Neural cell (in vitro differentiated cells): ENCODE results near the gene PPCDC. TPM values are rescaled to one million over a fixed set of nuclear protein-coding genes. Genes with fewer than 3 reads are reported as not detected.

Experiments
- H2AFZ ChIP-seq: fragments of 200-600, 300-800 bp; sonication (generic), shearing (Covaris generic); 2 replicates; pipeline ENCODE4 v1.6.0; 2014; ENCODE audit warnings: low read depth, mild to moderate bottlenecking, antibody characterized with exemption, low read length, moderate library complexity
- H3F3A ChIP-seq: fragments of 200-600 bp; shearing (Covaris generic); 2 replicates; pipeline ENCODE4 v1.6.1; 2016; ENCODE audit warnings: mild to moderate bottlenecking, moderate library complexity, mixed read lengths, antibody characterized with exemption, low read length; ENCODE audit not compliant: insufficient read depth, poor library complexity, severe bottlenecking
- H3K27ac ChIP-seq: fragments of 200-600, 300-800 bp; sonication (generic), shearing (Covaris generic); 2 replicates; pipeline ENCODE4 v1.5.1; 2014; ENCODE audit warnings: mild to moderate bottlenecking, low read length, moderate library complexity
- H3K27me3 ChIP-seq: fragments of 300-800, 200-600 bp; sonication (generic), shearing (Covaris generic); 2 replicates; pipeline ENCODE4 v1.6.0; 2014; ENCODE audit warnings: mild to moderate bottlenecking, low read depth, low read length, moderate library complexity; ENCODE audit not compliant: insufficient read depth
- H3K36me3 ChIP-seq: fragments of 300-800, 200-600 bp; sonication (generic), shearing (Covaris generic); 2 replicates; pipeline ENCODE4 v1.5.1; 2014; ENCODE audit warnings: mild to moderate bottlenecking, antibody characterized with exemption, low read length, moderate library complexity; ENCODE audit not compliant: insufficient read depth
- H3K4me2 ChIP-seq: fragments of 300-800, 200-600 bp; sonication (generic), shearing (Covaris generic); 2 replicates; pipeline ENCODE4 v1.6.0; 2014; ENCODE audit warnings: mild to moderate bottlenecking, low read length
- H3K4me3 ChIP-seq: fragments of 300-800, 200-600 bp; sonication (generic), shearing (Covaris generic); 2 replicates; pipeline ENCODE4 v1.5.1; 2014; ENCODE audit warnings: mild to moderate bottlenecking, low read length, moderate library complexity
- H3K79me2 ChIP-seq: fragments of 200-600 bp; shearing (Covaris generic); replicated peaks from 2 replicates; pipeline ENCODE4 v1.6.0; 2014; ENCODE audit warnings: mild to moderate bottlenecking, low read length, moderate library complexity; ENCODE audit not compliant: insufficient read depth
- H3K9ac ChIP-seq: fragments of 300-800, 200-600 bp; sonication (generic), shearing (Covaris generic); 2 replicates; pipeline ENCODE4 v1.6.1; 2016; ENCODE audit warnings: mild to moderate bottlenecking, low read length, mixed read lengths
- H3K9me2 ChIP-seq: fragments of 200-600 bp; shearing (Covaris generic); 2 replicates; pipeline ENCODE4 v1.6.1; 2016; ENCODE audit warnings: mild to moderate bottlenecking, low read length, mixed read lengths; ENCODE audit not compliant: insufficient read depth
- H3K9me3 ChIP-seq: fragments of 200-600, 300-800 bp; sonication (generic), shearing (Covaris generic); 2 replicates; pipeline ENCODE4 v1.6.1; 2016; ENCODE audit warnings: mild to moderate bottlenecking, mixed run types, low read length, moderate library complexity, mixed read lengths
- H4K20me1 ChIP-seq: fragments of 200-600 bp; shearing (Covaris generic); 2 replicates; pipeline ENCODE4 v1.6.1; 2016; ENCODE audit warnings: mild to moderate bottlenecking, mixed run types; ENCODE audit not compliant: insufficient read depth
- EP300 ChIP-seq: fragments of 450-650 bp; conservative IDR thresholded peaks from 2 replicates; pipeline ENCODE4 v1.6.1; 2014; ENCODE audit warnings: antibody characterized with exemption, mild to moderate bottlenecking, moderate library complexity; ENCODE audit not compliant: poor library complexity, severe bottlenecking
- EZH2 ChIP-seq: fragments of 200-600, 300-800 bp; shearing (Covaris generic), sonication (generic); IDR thresholded peaks from 2 replicates; pipeline ENCODE4 v1.6.1; 2014; ENCODE audit warnings: antibody characterized with exemption, low read length, borderline replicate concordance, mild to moderate bottlenecking; ENCODE audit not compliant: insufficient read depth, poor library complexity, severe bottlenecking
- MXI1 ChIP-seq: fragments of 450-650 bp; conservative IDR thresholded peaks from 2 replicates; pipeline ENCODE4 v1.6.1; 2014; ENCODE audit warnings: antibody characterized with exemption, mild to moderate bottlenecking; ENCODE audit not compliant: poor library complexity, severe bottlenecking
- POLR2AphosphoS5 ChIP-seq: IDR thresholded peaks from 2 replicates; pipeline ENCODE4 v1.6.1; 2012
- RAD21 ChIP-seq: fragments of 450-650 bp; conservative IDR thresholded peaks from 2 replicates; pipeline ENCODE4 v1.6.1; 2014; ENCODE audit warnings: antibody characterized with exemption, mild to moderate bottlenecking, moderate library complexity
- REST ChIP-seq: IDR thresholded peaks from 2 replicates; pipeline ENCODE4 v1.6.1; 2012; ENCODE audit warnings: borderline replicate concordance
- SMC3 ChIP-seq: fragments of 450-650 bp; conservative IDR thresholded peaks from 2 replicates; pipeline ENCODE4 v1.6.1; 2014; ENCODE audit warnings: antibody characterized with exemption, mild to moderate bottlenecking, moderate library complexity; ENCODE audit not compliant: poor library complexity
- TAF1 ChIP-seq: IDR thresholded peaks from 2 replicates; pipeline ENCODE4 v1.6.1; 2012; ENCODE audit warnings: low read depth
- polyA plus RNA-seq: library from polyadenylated mRNA; depleted of rRNA; stranded (reverse); fragments of >200 nt; gene quantifications from 2 replicates; pipeline ENCODE4 v1.2.3, GENCODE V29; 2014
- TF ChIP-seq, protein P1 (sequence below): fragments of 450-650 bp; IDR thresholded peaks from 2 replicates; pipeline ENCODE4 v1.5.1; 2014; ENCODE audit warnings: antibody characterized with exemption, mild to moderate bottlenecking, moderate library complexity; ENCODE audit not compliant: poor library complexity, severe bottlenecking

The PPCDC gene
- polyA plus RNA-seq, 1 donor from 2014 or later, result 13.6 TPM

GRCh38 chr15:75097939-75098338 is 74.5 kb downstream of the PPCDC start:
- Histone ChIP-seq H3K79me2 (no peaks in the 10 kb centered on the region), H3K4me2 (no peak overlapping the region), H3K27me3 (no peaks in the 10 kb centered on the region), H3K9me3 (no peaks in the 10 kb centered on the region), H3K9ac (no peak overlapping the region), H3K27ac (no peak overlapping the region), H4K20me1 (no peaks in the 10 kb centered on the region), H3K4me3 (no peak overlapping the region), H3F3A (no peaks in the 10 kb centered on the region), H3K9me2 (no peaks in the 10 kb centered on the region), H3K36me3 (no peaks in the 10 kb centered on the region), H2AFZ (no peak overlapping the region)
- TF ChIP-seq POLR2AphosphoS5, result no peak
- TF ChIP-seq MXI1, result no peak
- no peak for TF ChIP-seq TAF1
- no peak for TF ChIP-seq SMC3
- TF ChIP-seq RAD21, result no peak
- no peak for TF ChIP-seq EP300
- no peak for TF ChIP-seq EZH2
- TF ChIP-seq, protein P1, sequence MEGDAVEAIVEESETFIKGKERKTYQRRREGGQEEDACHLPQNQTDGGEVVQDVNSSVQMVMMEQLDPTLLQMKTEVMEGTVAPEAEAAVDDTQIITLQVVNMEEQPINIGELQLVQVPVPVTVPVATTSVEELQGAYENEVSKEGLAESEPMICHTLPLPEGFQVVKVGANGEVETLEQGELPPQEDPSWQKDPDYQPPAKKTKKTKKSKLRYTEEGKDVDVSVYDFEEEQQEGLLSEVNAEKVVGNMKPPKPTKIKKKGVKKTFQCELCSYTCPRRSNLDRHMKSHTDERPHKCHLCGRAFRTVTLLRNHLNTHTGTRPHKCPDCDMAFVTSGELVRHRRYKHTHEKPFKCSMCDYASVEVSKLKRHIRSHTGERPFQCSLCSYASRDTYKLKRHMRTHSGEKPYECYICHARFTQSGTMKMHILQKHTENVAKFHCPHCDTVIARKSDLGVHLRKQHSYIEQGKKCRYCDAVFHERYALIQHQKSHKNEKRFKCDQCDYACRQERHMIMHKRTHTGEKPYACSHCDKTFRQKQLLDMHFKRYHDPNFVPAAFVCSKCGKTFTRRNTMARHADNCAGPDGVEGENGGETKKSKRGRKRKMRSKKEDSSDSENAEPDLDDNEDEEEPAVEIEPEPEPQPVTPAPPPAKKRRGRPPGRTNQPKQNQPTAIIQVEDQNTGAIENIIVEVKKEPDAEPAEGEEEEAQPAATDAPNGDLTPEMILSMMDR, result no peak
- no peak for TF ChIP-seq REST

- Histone ChIP-seq H3K4me2 (no peak overlapping the region), H3K79me2 (no peaks in the 10 kb centered on the region)
- TF ChIP-seq POLR2AphosphoS5 (no peak), REST (no peak), EP300 (no peak), TAF1 (no peak), SMC3 (no peak), EZH2 (no peak), MXI1 (no peak), RAD21 (no peak)
- TF ChIP-seq, protein P1, result no peak
These were observed 75.0 kb downstream of the PPCDC start for GRCh38 chr15:75098404-75098803.

More at GRCh38 chr15:75098404-75098803, 75.0 kb downstream of the PPCDC start:
- no peaks in the 10 kb centered on the region for H3F3A ChIP-seq
- no peaks in the 10 kb centered on the region for H3K9me3 ChIP-seq
- H2AFZ ChIP-seq, result no peak overlapping the region
- no peak overlapping the region for H3K27ac ChIP-seq
- H3K9me2 ChIP-seq, result no peaks in the 10 kb centered on the region
- H4K20me1 ChIP-seq, result no peaks in the 10 kb centered on the region
- no peaks in the 10 kb centered on the region for H3K36me3 ChIP-seq
- H3K4me3 ChIP-seq, result no peak overlapping the region
- H3K27me3 ChIP-seq, result no peaks in the 10 kb centered on the region
- H3K9ac ChIP-seq, result no peak overlapping the region
